ENCODE data around the gene TTYH1. TPM values are rescaled to one million over a fixed set of nuclear protein-coding genes. Genes with fewer than 3 reads are reported as not detected.

The TTYH1 gene
- total RNA-seq, 1 donor from 2014 or later: not detected

DNA sequence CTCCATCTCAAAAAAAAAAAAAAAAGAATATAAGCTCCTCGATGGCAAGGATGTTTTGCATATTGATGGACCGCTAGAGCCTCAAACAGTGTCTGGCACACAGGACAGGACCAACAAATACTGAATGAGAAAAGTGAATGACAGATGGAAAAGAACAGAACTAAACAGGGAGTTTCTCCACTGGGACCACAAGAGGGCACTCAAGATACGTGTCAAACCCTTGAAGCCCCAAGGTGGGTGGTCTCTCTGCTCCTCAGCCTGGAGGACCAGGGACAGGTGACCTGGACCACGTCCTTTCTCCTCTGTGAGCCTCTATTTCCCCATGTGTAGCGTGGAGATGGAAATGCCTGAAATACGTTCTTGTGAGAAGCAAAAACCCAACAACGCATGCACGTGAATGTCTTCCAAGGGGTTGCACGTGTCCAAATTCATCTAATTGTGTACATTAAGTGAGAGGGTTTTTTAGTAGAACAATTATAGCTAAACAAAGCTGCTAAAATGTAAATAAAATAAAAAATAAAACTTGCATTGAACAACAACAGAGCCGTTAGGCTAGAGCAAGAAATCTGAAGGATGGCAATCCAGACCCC lies 63.5 kb downstream of the TTYH1 start:
- TF ChIP-seq, protein P1, sequence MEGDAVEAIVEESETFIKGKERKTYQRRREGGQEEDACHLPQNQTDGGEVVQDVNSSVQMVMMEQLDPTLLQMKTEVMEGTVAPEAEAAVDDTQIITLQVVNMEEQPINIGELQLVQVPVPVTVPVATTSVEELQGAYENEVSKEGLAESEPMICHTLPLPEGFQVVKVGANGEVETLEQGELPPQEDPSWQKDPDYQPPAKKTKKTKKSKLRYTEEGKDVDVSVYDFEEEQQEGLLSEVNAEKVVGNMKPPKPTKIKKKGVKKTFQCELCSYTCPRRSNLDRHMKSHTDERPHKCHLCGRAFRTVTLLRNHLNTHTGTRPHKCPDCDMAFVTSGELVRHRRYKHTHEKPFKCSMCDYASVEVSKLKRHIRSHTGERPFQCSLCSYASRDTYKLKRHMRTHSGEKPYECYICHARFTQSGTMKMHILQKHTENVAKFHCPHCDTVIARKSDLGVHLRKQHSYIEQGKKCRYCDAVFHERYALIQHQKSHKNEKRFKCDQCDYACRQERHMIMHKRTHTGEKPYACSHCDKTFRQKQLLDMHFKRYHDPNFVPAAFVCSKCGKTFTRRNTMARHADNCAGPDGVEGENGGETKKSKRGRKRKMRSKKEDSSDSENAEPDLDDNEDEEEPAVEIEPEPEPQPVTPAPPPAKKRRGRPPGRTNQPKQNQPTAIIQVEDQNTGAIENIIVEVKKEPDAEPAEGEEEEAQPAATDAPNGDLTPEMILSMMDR (IDR thresholded peaks at IDR 0.05): peak; percentile 75
- Mint-ChIP-seq H3K4me1 (ENCODE audit: unreplicated experiment) (peaks cover 9% of the 10 kb centered on the region), H3K9me3 (ENCODE audit: unreplicated experiment) (no peaks in the 10 kb centered on the region), H3K27ac (ENCODE audit: unreplicated experiment) (no peak overlapping the region), H3K36me3 (ENCODE audit: unreplicated experiment) (no peaks in the 10 kb centered on the region), H3K4me3 (ENCODE audit: unreplicated experiment) (no peak overlapping the region), H3K27me3 (ENCODE audit: unreplicated experiment) (peaks cover 15% of the 10 kb centered on the region)
- DNase-seq (ENCODE audit: extremely low spot score, unreplicated experiment): no peak

DNA sequence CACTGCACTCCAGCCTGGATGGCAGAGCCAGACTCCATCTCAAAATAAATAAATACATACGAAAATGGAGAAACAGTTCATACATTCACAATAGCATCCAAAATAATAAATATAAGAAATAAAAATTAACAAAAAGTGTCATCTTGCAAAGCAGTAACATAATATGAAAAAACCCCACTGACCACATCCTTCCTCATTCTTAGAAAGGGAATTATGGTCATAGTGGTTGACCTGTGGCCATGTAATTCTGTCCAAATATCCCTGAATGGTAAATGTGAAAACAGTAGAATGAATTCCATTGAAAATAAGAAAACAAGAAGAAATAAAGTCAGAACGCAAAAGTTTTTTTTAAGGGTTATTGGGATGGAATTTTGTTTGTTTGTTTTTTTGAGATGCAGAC lies 64.8 kb downstream of the TTYH1 start:
- Mint-ChIP-seq H3K36me3 (ENCODE audit: unreplicated experiment) (no peaks in the 10 kb centered on the region), H3K27ac (ENCODE audit: unreplicated experiment) (no peak overlapping the region), H3K9me3 (ENCODE audit: unreplicated experiment) (no peaks in the 10 kb centered on the region), H3K27me3 (ENCODE audit: unreplicated experiment) (peaks cover 16% of the 10 kb centered on the region), H3K4me3 (ENCODE audit: unreplicated experiment) (no peak overlapping the region), H3K4me1 (ENCODE audit: unreplicated experiment) (peaks cover 6% of the 10 kb centered on the region)
- no peak for DNase-seq (ENCODE audit: extremely low spot score, unreplicated experiment)
- TF ChIP-seq, protein P1 (IDR thresholded peaks at IDR 0.05): no peak

DNA sequence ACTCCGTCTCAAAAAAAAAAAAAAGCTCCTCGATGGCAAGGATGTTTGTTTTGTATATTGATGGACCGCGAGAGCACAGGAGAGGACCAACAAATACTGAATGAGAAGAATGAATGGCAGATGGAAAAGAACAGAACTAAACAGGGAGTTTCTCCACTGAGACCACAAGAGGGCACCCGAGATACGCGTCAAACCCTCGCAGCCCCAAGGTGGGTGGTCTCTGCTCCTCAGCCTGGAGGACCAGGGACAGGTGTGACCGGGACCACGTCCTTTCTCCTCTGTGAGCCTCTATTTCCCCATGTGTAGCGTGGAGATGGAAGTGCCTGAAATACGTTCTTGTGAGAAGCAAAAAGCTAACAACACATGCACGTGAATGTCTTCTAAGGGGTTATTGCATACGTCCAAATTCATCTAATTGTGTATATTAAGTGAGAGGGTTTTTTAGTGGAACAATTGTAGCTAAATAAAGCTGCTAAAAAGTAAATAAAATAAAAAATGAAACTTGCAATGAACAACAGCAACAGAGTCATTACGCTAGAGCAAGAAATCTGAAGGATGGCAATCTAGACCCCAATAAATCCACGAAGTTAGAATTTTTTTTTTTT lies 66.2 kb downstream of the TTYH1 start:
- peaks cover 23% of the 10 kb centered on the region for H3K27me3 Mint-ChIP-seq (ENCODE audit: unreplicated experiment)

DNA sequence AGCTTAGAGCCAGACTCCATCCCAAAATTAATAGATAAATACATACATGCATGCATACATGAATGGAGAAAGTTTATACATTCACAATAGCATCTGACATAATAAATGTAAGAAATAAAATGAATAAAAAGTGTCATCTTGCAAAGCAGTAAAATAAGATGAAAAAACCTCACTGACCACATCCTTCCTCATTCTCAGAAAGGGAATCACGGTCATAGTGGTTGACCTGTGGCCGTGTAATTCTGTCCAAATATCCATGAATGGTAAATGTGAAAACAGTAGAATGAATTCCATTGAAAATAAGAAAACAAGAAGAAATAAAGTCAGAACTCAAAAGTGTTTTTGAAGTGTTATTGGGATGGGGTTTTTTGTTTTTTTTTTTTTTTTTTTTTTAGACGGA lies 67.6 kb downstream of the TTYH1 start:
- Mint-ChIP-seq H3K27me3 (ENCODE audit: unreplicated experiment) (peaks cover 23% of the 10 kb centered on the region), H3K9me3 (ENCODE audit: unreplicated experiment) (no peaks in the 10 kb centered on the region), H3K36me3 (ENCODE audit: unreplicated experiment) (no peaks in the 10 kb centered on the region), H3K4me1 (ENCODE audit: unreplicated experiment) (peaks cover 6% of the 10 kb centered on the region), H3K4me3 (ENCODE audit: unreplicated experiment) (no peak overlapping the region), H3K27ac (ENCODE audit: unreplicated experiment) (no peak overlapping the region)
- TF ChIP-seq, protein P1 (IDR thresholded peaks at IDR 0.05): no peak
- no peak for DNase-seq (ENCODE audit: extremely low spot score, unreplicated experiment)

More for the DNA sequence above, 66.2 kb downstream of the TTYH1 start:
- DNase-seq (ENCODE audit: extremely low spot score, unreplicated experiment): no peak
- Mint-ChIP-seq H3K27ac (ENCODE audit: unreplicated experiment) (no peak overlapping the region), H3K9me3 (ENCODE audit: unreplicated experiment) (no peaks in the 10 kb centered on the region), H3K4me3 (ENCODE audit: unreplicated experiment) (no peak overlapping the region), H3K36me3 (ENCODE audit: unreplicated experiment) (no peaks in the 10 kb centered on the region), H3K4me1 (ENCODE audit: unreplicated experiment) (peaks cover 8% of the 10 kb centered on the region)
- TF ChIP-seq, protein P1 (IDR thresholded peaks at IDR 0.05): peak; percentile 83

DNA sequence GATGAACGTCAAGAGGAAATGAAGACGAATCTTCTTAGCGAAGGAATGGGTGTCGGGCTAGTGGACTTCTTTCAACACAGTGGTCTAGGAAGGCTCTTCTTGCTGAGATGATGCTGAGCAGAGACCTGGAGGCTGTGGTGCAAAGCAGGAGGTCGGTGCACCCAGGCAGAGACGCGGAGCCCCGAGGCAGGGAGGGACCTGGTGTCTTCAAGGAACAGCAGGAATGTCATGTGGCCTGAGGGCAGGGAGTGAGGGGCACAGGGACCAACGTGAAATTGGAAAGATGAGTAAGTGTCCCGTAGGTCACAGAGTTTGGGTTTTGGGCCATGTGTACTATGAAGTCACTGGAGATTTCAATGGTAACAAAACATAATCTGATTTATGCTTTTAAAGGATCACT lies 69.2 kb downstream of the TTYH1 start:
- Mint-ChIP-seq H3K27ac (ENCODE audit: unreplicated experiment) (no peak overlapping the region), H3K9me3 (ENCODE audit: unreplicated experiment) (no peaks in the 10 kb centered on the region), H3K36me3 (ENCODE audit: unreplicated experiment) (no peaks in the 10 kb centered on the region), H3K4me1 (ENCODE audit: unreplicated experiment) (peaks cover 9% of the 10 kb centered on the region), H3K4me3 (ENCODE audit: unreplicated experiment) (no peak overlapping the region), H3K27me3 (ENCODE audit: unreplicated experiment) (peaks cover 20% of the 10 kb centered on the region)
- no peak for DNase-seq (ENCODE audit: extremely low spot score, unreplicated experiment)
- TF ChIP-seq, protein P1 (IDR thresholded peaks at IDR 0.05): no peak

Measured in osteocyte (in vitro differentiated cells).